Endothelial cell of umbilical vein (primary cell): ENCODE results near the gene CIB4.

Source experiments
- EZH2 ChIP-seq: IDR thresholded peaks from 2 replicates; pipeline ENCODE4 v1.6.1; 2012; ENCODE audit warnings: borderline replicate concordance, low read depth, mild to moderate bottlenecking, moderate library complexity, low read length, inconsistent platforms; ENCODE audit not compliant: severe bottlenecking
- JUN ChIP-seq: IDR thresholded peaks from 2 replicates; pipeline ENCODE4 v1.6.1; 2011; ENCODE audit warnings: borderline replicate concordance, low read depth; ENCODE audit not compliant: insufficient read length, insufficient read depth
- POLR2A ChIP-seq: IDR thresholded peaks from 2 replicates; pipeline ENCODE4 v1.6.1; 2012; ENCODE audit warnings: low read depth, mild to moderate bottlenecking, control low read depth, low read length
- POLR2AphosphoS5 ChIP-seq: IDR thresholded peaks from 2 replicates; pipeline ENCODE4 v1.6.1; 2012; ENCODE audit warnings: low read depth, mild to moderate bottlenecking, control low read depth, low read length, moderate library complexity; ENCODE audit not compliant: insufficient read depth
- TF ChIP-seq, protein P1 (sequence below), 2 donors: IDR thresholded peaks; 1 replicate in 1 of 2; 2 replicates in 1 of 2; pipeline ENCODE4 v1.5.1; 2011; ENCODE audit warnings: low read length in 2 of 2, mild to moderate bottlenecking in 2 of 2, moderate library complexity in 2 of 2, control low read depth in 1 of 2, inconsistent platforms in 1 of 2, low read depth in 1 of 2; ENCODE audit not compliant: insufficient read depth in 1 of 2; ENCODE audit errors: extremely low read depth in 1 of 2

DNA sequence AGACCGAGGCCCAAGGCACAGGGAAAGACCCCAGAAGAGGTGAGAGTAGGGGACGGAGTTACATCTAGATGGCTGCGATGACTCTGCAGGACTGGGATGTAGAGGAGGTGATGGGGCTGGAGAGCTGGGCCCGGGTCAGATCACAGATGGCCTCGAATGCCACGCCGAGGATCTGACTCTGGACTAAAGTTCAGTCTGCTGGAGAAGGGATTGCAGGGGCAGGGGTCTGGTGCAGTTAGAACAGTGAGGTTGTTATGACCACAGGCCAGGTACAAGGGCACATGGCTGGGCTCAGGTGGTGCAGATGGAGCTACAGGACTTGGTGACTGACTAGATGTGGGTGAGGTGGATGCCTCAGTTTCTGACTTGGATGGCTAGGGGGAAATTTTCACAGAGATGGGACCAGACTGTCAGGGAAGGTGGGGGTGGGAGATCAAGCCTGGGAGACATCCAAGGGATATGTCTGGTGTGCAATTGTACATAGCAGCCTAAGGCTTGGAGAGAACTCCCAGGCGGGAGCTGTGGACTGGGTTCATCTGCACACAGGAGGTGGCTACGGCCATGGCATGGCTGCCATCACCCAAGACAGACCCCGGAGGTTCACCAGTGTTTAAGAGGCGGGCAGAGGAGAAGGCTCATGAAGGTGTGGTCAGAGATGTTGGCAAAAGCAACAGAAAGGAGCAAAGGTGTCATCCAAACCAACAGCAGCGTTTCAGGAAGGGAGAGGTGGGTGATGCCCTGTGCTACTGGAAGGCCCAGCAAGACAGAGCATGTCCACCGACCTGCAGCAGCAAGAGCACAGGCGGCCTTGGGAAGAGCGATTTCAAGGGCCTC lies 66.9 kb downstream of the CIB4 start:
- no peak for TF ChIP-seq POLR2AphosphoS5
- TF ChIP-seq, protein P1, sequence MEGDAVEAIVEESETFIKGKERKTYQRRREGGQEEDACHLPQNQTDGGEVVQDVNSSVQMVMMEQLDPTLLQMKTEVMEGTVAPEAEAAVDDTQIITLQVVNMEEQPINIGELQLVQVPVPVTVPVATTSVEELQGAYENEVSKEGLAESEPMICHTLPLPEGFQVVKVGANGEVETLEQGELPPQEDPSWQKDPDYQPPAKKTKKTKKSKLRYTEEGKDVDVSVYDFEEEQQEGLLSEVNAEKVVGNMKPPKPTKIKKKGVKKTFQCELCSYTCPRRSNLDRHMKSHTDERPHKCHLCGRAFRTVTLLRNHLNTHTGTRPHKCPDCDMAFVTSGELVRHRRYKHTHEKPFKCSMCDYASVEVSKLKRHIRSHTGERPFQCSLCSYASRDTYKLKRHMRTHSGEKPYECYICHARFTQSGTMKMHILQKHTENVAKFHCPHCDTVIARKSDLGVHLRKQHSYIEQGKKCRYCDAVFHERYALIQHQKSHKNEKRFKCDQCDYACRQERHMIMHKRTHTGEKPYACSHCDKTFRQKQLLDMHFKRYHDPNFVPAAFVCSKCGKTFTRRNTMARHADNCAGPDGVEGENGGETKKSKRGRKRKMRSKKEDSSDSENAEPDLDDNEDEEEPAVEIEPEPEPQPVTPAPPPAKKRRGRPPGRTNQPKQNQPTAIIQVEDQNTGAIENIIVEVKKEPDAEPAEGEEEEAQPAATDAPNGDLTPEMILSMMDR (IDR thresholded peaks at IDR 0.05; ENCODE audit: extremely low read depth in 1 of 2, insufficient read depth in 1 of 2, low read depth in 1 of 2, low read length in 2 of 2): no peak
- no peak for TF ChIP-seq JUN
- TF ChIP-seq EZH2: no peak
- no peak for TF ChIP-seq POLR2A
